ENCODE measurements around the gene LIPM. TPM values are rescaled to one million over a fixed set of nuclear protein-coding genes. Genes with fewer than 3 reads are reported as not detected.
"Not testable (repeated sequence)": the region's sequence is repeated elsewhere in the genome, so short reads cannot be mapped to it uniquely, and the experiment has no call there.

The LIPM gene
- total RNA-seq, 1 donor from 2014 or later: not detected

GRCh38 chr10:88803641-88804040 is 1.1 kb downstream of the LIPM start:
- DNase-seq (ENCODE audit: low spot score): no peak

- no peak for DNase-seq (ENCODE audit: low spot score)
Observed at GRCh38 chr10:88804083-88804812, 1.7 kb downstream of the LIPM start.

- DNase-seq (ENCODE audit: low spot score): no peak
Observed at GRCh38 chr10:88805361-88805760, 2.8 kb downstream of the LIPM start.

- no peak for DNase-seq (ENCODE audit: low spot score)
Observed at GRCh38 chr10:88805924-88806323, 3.4 kb downstream of the LIPM start.

GRCh38 chr10:88809621-88810020 is 7.1 kb downstream of the LIPM start:
- no peak for DNase-seq (ENCODE audit: low spot score)

GRCh38 chr10:88810196-88810961 is 7.8 kb downstream of the LIPM start:
- no peak for DNase-seq (ENCODE audit: low spot score)

- no peak for DNase-seq (ENCODE audit: low spot score)
Observed at GRCh38 chr10:88813200-88813599, 10.7 kb downstream of the LIPM start.

GRCh38 chr10:88819290-88819689 is 16.8 kb downstream of the LIPM start:
- no peak for DNase-seq (ENCODE audit: low spot score)

- no peak for DNase-seq (ENCODE audit: low spot score)
Observed at GRCh38 chr10:88820748-88821401, 18.3 kb downstream of the LIPM start.

GRCh38 chr10:88826388-88826787 is 23.9 kb downstream of the LIPM start:
- DNase-seq (ENCODE audit: low spot score): no peak

- DNase-seq (ENCODE audit: low spot score): no peak
Observed at GRCh38 chr10:88827671-88828070, 25.1 kb downstream of the LIPM start.

- no peak for DNase-seq (ENCODE audit: low spot score)
Observed at GRCh38 chr10:88828310-88828709, 25.8 kb downstream of the LIPM start.

- DNase-seq (ENCODE audit: low spot score): no peak
Observed at GRCh38 chr10:88830643-88831268, 28.2 kb downstream of the LIPM start.

- DNase-seq (ENCODE audit: low spot score): no peak
Observed at GRCh38 chr10:88831709-88832108, 29.2 kb downstream of the LIPM start.

GRCh38 chr10:88832376-88832775 is 29.8 kb downstream of the LIPM start:
- DNase-seq (ENCODE audit: low spot score): no peak

- DNase-seq (ENCODE audit: low spot score): no peak
Observed at GRCh38 chr10:88833156-88833555, 30.6 kb downstream of the LIPM start.

GRCh38 chr10:88833723-88834122 is 31.2 kb downstream of the LIPM start:
- no peak for DNase-seq (ENCODE audit: low spot score)

GRCh38 chr10:88835096-88835909 is 32.8 kb downstream of the LIPM start:
- peak; percentile 88 for DNase-seq (ENCODE audit: low spot score)

- DNase-seq (ENCODE audit: low spot score): no peak
Observed at GRCh38 chr10:88835910-88836221, 33.3 kb downstream of the LIPM start.

- not testable (repeated sequence) for DNase-seq (ENCODE audit: low spot score)
Observed at GRCh38 chr10:88837632-88838031, 35.1 kb downstream of the LIPM start.

- DNase-seq (ENCODE audit: low spot score): no peak
Observed at GRCh38 chr10:88838766-88839350, 36.3 kb downstream of the LIPM start.

All from ureter (tissue), 1 donor.